HFF-Myc (cell line): ENCODE results near the gene LCLAT1.

Source experiments
- DNase-seq: peaks from one replicate; pipeline ENCODE4 v3.0.0-alpha.2; 2011; ENCODE audit warnings: low read depth; ENCODE audit errors: extremely low read depth
- H3K4me3 ChIP-seq: replicated peaks from 2 replicates; pipeline ENCODE4 v1.5.1; 2011; ENCODE audit warnings: low read depth, mild to moderate bottlenecking, control low read depth, low read length
- CTCF ChIP-seq: IDR thresholded peaks from 2 replicates; pipeline ENCODE4 v1.5.1; 2012; ENCODE audit warnings: mild to moderate bottlenecking, low read depth, low read length, control low read depth; ENCODE audit errors: missing control alignments

LCLAT1 gene

DNA sequence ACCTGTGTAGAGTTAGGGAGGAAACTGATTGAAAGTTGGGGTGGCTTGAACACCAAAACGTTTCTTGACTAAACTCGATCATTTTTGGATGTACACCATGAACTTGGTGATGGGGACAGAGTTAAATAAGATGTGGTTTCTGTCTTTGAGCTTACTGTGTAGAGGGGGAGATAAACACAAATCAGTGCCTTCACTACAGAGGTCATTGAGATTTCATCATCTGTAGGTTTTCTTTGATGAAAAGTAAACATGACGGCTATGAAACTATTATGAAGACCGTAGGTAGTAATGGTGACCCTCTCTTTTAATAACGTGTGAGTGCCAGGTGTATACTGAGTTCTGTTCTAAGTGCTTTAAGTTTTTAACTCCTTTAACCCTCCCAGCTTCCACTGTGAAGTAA, 6.5 kb downstream of the LCLAT1 start:
- DNase-seq = no peak
- no peak overlapping the region for H3K4me3 ChIP-seq
- TF ChIP-seq CTCF = no peak

DNA sequence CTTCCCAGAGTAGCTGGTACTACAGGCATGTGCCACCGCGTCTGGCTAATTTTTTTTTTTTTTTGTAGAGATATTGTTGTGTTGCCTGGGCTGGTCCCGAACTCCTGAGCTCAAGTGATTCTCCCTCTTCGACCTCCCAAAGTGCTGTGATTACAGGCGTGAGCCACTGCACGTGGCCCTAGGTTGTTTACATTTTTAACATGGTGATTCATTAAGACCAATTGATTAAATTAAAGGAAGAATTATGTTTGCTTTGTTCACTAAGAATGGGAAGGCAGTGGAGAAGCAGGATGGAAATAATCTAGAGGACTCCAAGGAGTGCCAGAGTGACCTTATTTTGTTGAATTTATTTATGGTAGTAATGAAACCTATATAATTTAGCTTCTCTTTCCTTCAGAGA, 7.5 kb downstream of the LCLAT1 start:
- H3K4me3 ChIP-seq = no peak overlapping the region
- no peak for DNase-seq
- TF ChIP-seq CTCF = no peak

DNA sequence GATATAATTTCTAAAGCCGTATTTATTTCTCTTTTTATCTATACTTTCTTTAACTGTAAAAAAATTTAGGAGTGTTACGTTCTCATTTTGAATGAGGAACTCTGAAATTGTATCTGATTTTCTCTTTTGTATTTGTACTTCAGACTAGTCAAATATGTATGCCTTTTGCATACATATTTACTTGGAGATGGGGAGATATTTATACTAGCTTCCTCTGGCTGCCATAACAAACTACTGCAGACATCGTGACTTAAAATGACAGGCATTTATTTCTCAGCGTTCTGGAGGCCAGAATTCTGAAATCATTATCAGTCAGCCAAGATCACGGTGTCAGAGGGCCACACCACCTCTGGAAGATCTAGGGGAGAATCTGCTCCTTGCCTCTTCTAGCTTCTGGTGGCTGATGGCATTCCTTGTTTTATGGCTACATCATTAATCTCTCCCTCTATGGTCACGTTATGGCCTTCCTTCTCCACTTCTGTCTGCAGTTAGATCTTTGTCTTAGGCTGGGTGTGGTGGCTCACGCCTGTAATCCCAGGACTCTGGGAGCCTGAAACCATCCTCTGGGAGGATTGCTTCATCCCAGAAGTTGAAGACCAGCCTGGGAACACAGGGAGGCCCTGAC, 8.2 kb downstream of the LCLAT1 start:
- DNase-seq = no peak
- no peak overlapping the region for H3K4me3 ChIP-seq
- TF ChIP-seq CTCF = no peak

DNA sequence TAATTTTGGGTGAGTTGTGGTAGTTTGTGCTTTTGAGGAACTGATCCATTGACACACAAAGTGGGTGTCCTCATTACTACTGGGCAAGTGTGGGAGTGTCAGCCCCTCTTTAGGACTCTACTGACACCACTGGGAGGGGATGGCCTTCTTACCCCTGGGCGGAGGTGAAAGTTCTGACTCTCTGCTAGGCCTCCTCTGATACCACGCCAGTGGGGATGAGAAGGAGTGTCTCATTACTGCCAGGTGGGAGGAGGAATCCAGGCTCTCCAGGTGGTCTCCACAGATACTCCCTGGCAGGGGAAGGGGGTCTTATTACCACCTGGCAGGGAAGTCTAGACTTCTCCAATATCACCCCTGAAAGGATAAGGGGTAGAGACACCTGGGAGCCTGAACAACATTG, 9.1 kb downstream of the LCLAT1 start:
- no peak overlapping the region for H3K4me3 ChIP-seq
- no peak for TF ChIP-seq CTCF
- DNase-seq = no peak

GRCh38 chr2:30456579-30456978, 9.5 kb downstream of the LCLAT1 start:
- TF ChIP-seq CTCF = no peak
- no peak for DNase-seq
- H3K4me3 ChIP-seq = no peak overlapping the region

DNA sequence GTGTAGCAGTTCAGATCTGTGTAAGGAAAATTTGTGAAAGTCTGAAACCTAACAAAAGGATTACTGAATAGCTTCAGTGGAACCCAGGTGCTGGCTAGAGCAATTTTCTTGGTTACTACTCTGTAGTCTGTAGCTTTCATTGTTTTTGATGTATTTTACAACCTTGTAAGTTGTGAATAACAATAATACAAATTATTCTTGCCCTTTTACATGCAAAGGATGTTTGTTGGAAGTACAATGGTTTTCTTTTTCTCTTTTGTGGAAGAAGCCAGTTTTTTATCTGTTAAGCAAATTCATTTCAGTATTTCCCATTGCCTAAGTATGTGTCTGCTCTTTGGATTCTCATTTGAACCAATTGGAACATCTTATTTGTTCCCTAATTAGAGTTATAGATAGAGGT, 10.2 kb downstream of the LCLAT1 start:
- DNase-seq = no peak
- H3K4me3 ChIP-seq = no peak overlapping the region
- no peak for TF ChIP-seq CTCF

GRCh38 chr2:30459140-30459539, 12.1 kb downstream of the LCLAT1 start:
- no peak for TF ChIP-seq CTCF
- no peak overlapping the region for H3K4me3 ChIP-seq
- DNase-seq = no peak
